OCI-LY7 (cell line): ENCODE results near the gene KCNIP1. TPM values are rescaled to one million over a fixed set of nuclear protein-coding genes. Genes with fewer than 3 reads are reported as not detected.

Source experiments
- BruUV-seq: library from RNA; stranded (reverse); fragments of 400-500 nt; replicated peaks from 2 replicates; lab custom pipeline; 2021; lab: Mats Ljungman, UMichigan
- CTCF ChIA-PET: fragments of 300-600 bp; sonication (Branson Sonifier 250); formaldehyde crosslinking; loops from one replicate; lab custom pipeline; 2022; ENCODE audit warnings: antibody characterized with exemption; ENCODE audit not compliant: unreplicated experiment; lab: Charles Lee
- POLR2A ChIA-PET: fragments of 300-600 bp; sonication (Branson Sonifier 250); formaldehyde crosslinking; loops from one replicate; lab custom pipeline; 2022; ENCODE audit warnings: antibody characterized with exemption; lab: Charles Lee
- DNase-seq: peaks from one replicate; pipeline ENCODE4 v3.0.0-alpha.2; 2015; ENCODE audit warnings: low spot score
- H2AFZ ChIP-seq: fragments of 200-600 bp; sonication (generic), shearing (Covaris generic); 2 replicates; pipeline ENCODE4 v1.6.1; 2014; ENCODE audit warnings: mild to moderate bottlenecking, antibody characterized with exemption, low read length, moderate library complexity
- H3K27ac ChIP-seq: fragments of 200-600 bp; sonication (generic); 2 replicates; pipeline ENCODE4 v1.5.1; 2014; ENCODE audit warnings: mixed run types, low read depth, mild to moderate bottlenecking, moderate library complexity, low read length, inconsistent platforms; ENCODE audit not compliant: poor library complexity, severe bottlenecking
- H3K36me3 ChIP-seq: fragments of 200-600 bp; sonication (generic); 2 replicates; pipeline ENCODE4 v1.6.1; 2014; ENCODE audit warnings: mild to moderate bottlenecking, antibody characterized with exemption, low read length, moderate library complexity, mixed read lengths; ENCODE audit not compliant: insufficient read depth
- H3K4me1 ChIP-seq: fragments of 200-600 bp; sonication (generic); 2 replicates; pipeline ENCODE4 v1.5.1; 2014; ENCODE audit warnings: mild to moderate bottlenecking, low read length; ENCODE audit not compliant: insufficient read depth, poor library complexity, severe bottlenecking
- H3K4me2 ChIP-seq: fragments of 200-600 bp; sonication (generic); 2 replicates; pipeline ENCODE4 v1.6.1; 2014; ENCODE audit warnings: mild to moderate bottlenecking, low read length
- H3K4me3 ChIP-seq: fragments of 200-600 bp; sonication (generic); 2 replicates; pipeline ENCODE4 v1.5.1; 2014; ENCODE audit warnings: mild to moderate bottlenecking, low read depth, low read length; ENCODE audit not compliant: poor library complexity, severe bottlenecking
- H3K79me2 ChIP-seq: fragments of 200-600 bp; sonication (generic); 2 replicates; pipeline ENCODE4 v1.6.1; 2016; ENCODE audit warnings: low read depth, mild to moderate bottlenecking, low read length, moderate library complexity, mixed read lengths; ENCODE audit not compliant: insufficient read depth
- H3K9me2 ChIP-seq: fragments of 200-600 bp; sonication (generic); 2 replicates; pipeline ENCODE4 v1.6.1; 2016; ENCODE audit warnings: mild to moderate bottlenecking, low read length, mixed read lengths; ENCODE audit not compliant: insufficient read depth
- H3K9me3 ChIP-seq: fragments of 200-600 bp; sonication (generic); 2 replicates; pipeline ENCODE4 v1.6.1; 2014; ENCODE audit warnings: mild to moderate bottlenecking, mixed run types, low read length, mixed read lengths
- H4K20me1 ChIP-seq: fragments of 200-600 bp; sonication (generic); 2 replicates; pipeline ENCODE4 v1.6.1; 2014; ENCODE audit warnings: mild to moderate bottlenecking, antibody characterized with exemption, low read length, moderate library complexity, mixed read lengths; ENCODE audit not compliant: insufficient read depth
- EZH2phosphoT487 ChIP-seq: fragments of 200-600 bp; sonication (generic); IDR thresholded peaks from 2 replicates; pipeline ENCODE4 v1.6.1; 2018; ENCODE audit warnings: low read depth, borderline replicate concordance, mild to moderate bottlenecking, mixed run types, antibody characterized with exemption, low read length, moderate library complexity, mixed read lengths
- intact Hi-C: fragments of 100-400 bp; cut with micrococcal nuclease; formaldehyde crosslinking; loops from one replicate; pipeline ENCODE4 v1.10.0; 2022; ENCODE audit not compliant: unreplicated experiment
- total RNA-seq, 2 experiments: library from RNA; depleted of rRNA in 1 of 2; stranded (reverse); fragments of >200 nt in 1 of 2; shearing (Covaris generic) in 1 of 2; gene quantifications; 2 replicates each; pipeline ENCODE4 v1.2.3, GENCODE V29; 2014 to 2022
- TF ChIP-seq, protein P1 (sequence below): fragments of 200-600 bp; sonication (generic); conservative IDR thresholded peaks from 2 replicates; pipeline ENCODE4 v1.5.1; 2014; ENCODE audit warnings: mild to moderate bottlenecking, antibody characterized with exemption, low read length, moderate library complexity, mixed read lengths

The KCNIP1 gene
- total RNA-seq, 2 experiments from 2014 or later: not detected

DNA sequence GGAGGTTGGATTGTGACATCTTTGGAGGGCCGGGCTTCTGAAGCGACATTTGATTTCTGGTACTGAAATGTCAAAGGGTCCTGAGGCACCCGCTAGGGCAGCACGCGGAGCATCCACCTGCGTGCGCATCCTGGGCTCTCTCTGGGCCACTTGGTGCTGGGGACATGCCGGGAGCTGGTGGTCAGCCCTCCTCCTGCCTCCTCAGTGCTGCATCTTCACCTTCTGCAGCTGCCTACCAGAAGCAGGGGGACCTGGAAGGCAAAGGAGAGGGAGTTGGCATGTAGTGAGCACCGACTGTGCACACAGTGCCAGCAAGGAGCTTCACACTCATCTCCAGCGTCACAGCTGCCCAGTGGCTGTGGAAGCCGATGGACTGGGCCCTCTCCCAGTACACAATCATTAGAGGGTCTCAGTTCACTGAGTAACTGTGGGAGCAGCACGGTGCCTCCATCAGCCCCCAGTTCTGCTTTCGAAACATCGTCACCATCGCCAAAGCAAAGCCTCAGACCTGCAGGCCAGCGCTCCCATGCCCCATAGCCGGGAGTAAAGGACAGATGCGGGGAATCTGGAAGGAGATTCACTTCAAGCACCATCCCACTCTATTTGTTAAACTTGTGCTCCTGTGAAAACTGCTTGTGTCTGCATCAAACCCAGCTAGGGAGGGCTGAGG lies 138.4 kb downstream of the KCNIP1 start:
- ChIA-PET CTCF (no interaction called here), POLR2A (no interaction called here)
- intact Hi-C loops: no loop called here
- no peak for DNase-seq
- Histone ChIP-seq H3K36me3 (no peaks in the 10 kb centered on the region), H3K27ac (no peak overlapping the region), H3K9me3 (no peaks in the 10 kb centered on the region), H3K4me3 (no peak overlapping the region), H3K79me2 (no peaks in the 10 kb centered on the region), H4K20me1 (no peaks in the 10 kb centered on the region), H2AFZ (no peak overlapping the region), H3K4me2 (no peak overlapping the region), H3K4me1 (no peaks in the 10 kb centered on the region), H3K9me2 (no peaks in the 10 kb centered on the region)
- no TSS peak for BruUV-seq
- no peak for TF ChIP-seq EZH2phosphoT487
- TF ChIP-seq, protein P1, sequence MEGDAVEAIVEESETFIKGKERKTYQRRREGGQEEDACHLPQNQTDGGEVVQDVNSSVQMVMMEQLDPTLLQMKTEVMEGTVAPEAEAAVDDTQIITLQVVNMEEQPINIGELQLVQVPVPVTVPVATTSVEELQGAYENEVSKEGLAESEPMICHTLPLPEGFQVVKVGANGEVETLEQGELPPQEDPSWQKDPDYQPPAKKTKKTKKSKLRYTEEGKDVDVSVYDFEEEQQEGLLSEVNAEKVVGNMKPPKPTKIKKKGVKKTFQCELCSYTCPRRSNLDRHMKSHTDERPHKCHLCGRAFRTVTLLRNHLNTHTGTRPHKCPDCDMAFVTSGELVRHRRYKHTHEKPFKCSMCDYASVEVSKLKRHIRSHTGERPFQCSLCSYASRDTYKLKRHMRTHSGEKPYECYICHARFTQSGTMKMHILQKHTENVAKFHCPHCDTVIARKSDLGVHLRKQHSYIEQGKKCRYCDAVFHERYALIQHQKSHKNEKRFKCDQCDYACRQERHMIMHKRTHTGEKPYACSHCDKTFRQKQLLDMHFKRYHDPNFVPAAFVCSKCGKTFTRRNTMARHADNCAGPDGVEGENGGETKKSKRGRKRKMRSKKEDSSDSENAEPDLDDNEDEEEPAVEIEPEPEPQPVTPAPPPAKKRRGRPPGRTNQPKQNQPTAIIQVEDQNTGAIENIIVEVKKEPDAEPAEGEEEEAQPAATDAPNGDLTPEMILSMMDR: no peak

DNA sequence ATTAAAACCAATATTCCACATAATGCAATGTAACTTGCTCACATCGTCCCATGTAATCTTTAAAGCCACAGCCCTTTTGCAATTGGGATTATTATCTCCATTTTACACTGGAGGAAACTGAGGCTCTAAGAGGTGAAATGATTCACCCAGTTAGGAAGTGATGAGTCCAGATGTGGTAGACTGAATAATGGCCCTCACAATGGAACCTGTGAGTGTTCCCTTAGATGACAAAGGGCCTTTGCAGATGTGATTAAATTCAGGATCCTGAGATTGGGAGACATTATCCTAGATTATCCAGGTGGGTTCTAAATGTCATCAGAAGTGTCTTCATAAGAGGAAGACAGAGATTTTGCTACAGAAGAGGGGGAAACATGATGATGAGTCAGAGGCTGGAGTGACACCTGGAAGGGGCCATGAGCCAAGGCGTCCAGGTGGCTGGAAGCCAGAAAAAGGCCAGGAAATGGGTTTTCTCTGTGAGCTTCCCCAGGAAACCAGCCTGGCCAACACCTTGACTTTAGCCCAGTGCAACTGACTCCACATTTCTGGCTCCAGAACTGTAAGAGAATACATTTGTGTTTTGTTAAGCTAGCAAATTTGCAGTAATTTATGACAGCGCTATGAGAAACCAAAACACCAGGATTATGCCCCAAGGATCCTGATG lies 139.1 kb downstream of the KCNIP1 start:
- BruUV-seq: no TSS peak

More for the DNA sequence above, 139.1 kb downstream of the KCNIP1 start:
- Histone ChIP-seq H4K20me1 (no peaks in the 10 kb centered on the region), H3K4me2 (no peak overlapping the region), H3K9me2 (no peaks in the 10 kb centered on the region), H3K4me1 (no peaks in the 10 kb centered on the region), H2AFZ (no peak overlapping the region), H3K4me3 (no peak overlapping the region), H3K9me3 (no peaks in the 10 kb centered on the region), H3K79me2 (no peaks in the 10 kb centered on the region), H3K36me3 (no peaks in the 10 kb centered on the region), H3K27ac (no peak overlapping the region)
- no peak for DNase-seq
- no peak for TF ChIP-seq EZH2phosphoT487
- TF ChIP-seq, protein P1: no peak
- ChIA-PET CTCF (no interaction called here), POLR2A (no interaction called here)
- intact Hi-C loops: no loop called here
